Measurements from ENCODE around the gene AEBP2.
"Not testable (repeated sequence)": the region's sequence is repeated elsewhere in the genome, so short reads cannot be mapped to it uniquely, and the experiment has no call there.

The AEBP2 gene

GRCh38 chr12:19451196-19451595, 11.9 kb downstream of the AEBP2 start:
- DNase-seq (ENCODE audit: low read depth in 4 of 4, low spot score in 1 of 4): no peak

GRCh38 chr12:19453961-19454360, 14.7 kb downstream of the AEBP2 start:
- DNase-seq (ENCODE audit: low read depth in 4 of 4, low spot score in 1 of 4): no peak

- DNase-seq (ENCODE audit: low read depth in 4 of 4, low spot score in 1 of 4): no peak
Observed at GRCh38 chr12:19454837-19455236, 15.5 kb downstream of the AEBP2 start.

GRCh38 chr12:19456176-19456575, 16.9 kb downstream of the AEBP2 start:
- DNase-seq (ENCODE audit: low read depth in 4 of 4, low spot score in 1 of 4): no peak

- no peak for DNase-seq (ENCODE audit: low read depth in 4 of 4, low spot score in 1 of 4)
Observed at GRCh38 chr12:19457561-19457960, 18.3 kb downstream of the AEBP2 start.

GRCh38 chr12:19458733-19459132, 19.4 kb downstream of the AEBP2 start:
- DNase-seq (ENCODE audit: low read depth in 4 of 4, low spot score in 1 of 4): no peak

GRCh38 chr12:19461999-19462398, 22.7 kb downstream of the AEBP2 start:
- no peak for DNase-seq (ENCODE audit: low read depth in 4 of 4, low spot score in 1 of 4)

GRCh38 chr12:19462406-19462805, 23.1 kb downstream of the AEBP2 start:
- no peak for DNase-seq (ENCODE audit: low read depth in 4 of 4, low spot score in 1 of 4)

GRCh38 chr12:19464192-19464580, 24.9 kb downstream of the AEBP2 start:
- DNase-seq (ENCODE audit: low read depth in 4 of 4, low spot score in 1 of 4): no peak

GRCh38 chr12:19465711-19466110, 26.4 kb downstream of the AEBP2 start:
- no peak for DNase-seq (ENCODE audit: low read depth in 4 of 4, low spot score in 1 of 4)

- no peak for DNase-seq (ENCODE audit: low read depth in 4 of 4, low spot score in 1 of 4)
Observed at GRCh38 chr12:19474147-19474546, 34.9 kb downstream of the AEBP2 start.

GRCh38 chr12:19475884-19476505, 36.7 kb downstream of the AEBP2 start:
- not testable (repeated sequence) for DNase-seq (ENCODE audit: low read depth in 4 of 4, low spot score in 1 of 4)

GRCh38 chr12:19477071-19477470, 37.8 kb downstream of the AEBP2 start:
- no peak for DNase-seq (ENCODE audit: low read depth in 4 of 4, low spot score in 1 of 4)

GRCh38 chr12:19480459-19480858, 41.2 kb downstream of the AEBP2 start:
- DNase-seq (ENCODE audit: low read depth in 4 of 4, low spot score in 1 of 4): no peak

- DNase-seq (ENCODE audit: low read depth in 4 of 4, low spot score in 1 of 4): no peak
Observed at GRCh38 chr12:19482036-19482435, 42.7 kb downstream of the AEBP2 start.

- DNase-seq (ENCODE audit: low read depth in 4 of 4, low spot score in 1 of 4): peak in 2 of 4 experiments; percentile 31 to 46
Observed at GRCh38 chr12:19482551-19483109, 43.3 kb downstream of the AEBP2 start.

- DNase-seq (ENCODE audit: low read depth in 4 of 4, low spot score in 1 of 4): no peak
Observed at GRCh38 chr12:19483727-19484126, 44.4 kb downstream of the AEBP2 start.

GRCh38 chr12:19484738-19485137, 45.4 kb downstream of the AEBP2 start:
- DNase-seq (ENCODE audit: low read depth in 4 of 4, low spot score in 1 of 4): no peak

- no peak for DNase-seq (ENCODE audit: low read depth in 4 of 4, low spot score in 1 of 4)
Observed at GRCh38 chr12:19485240-19485639, 45.9 kb downstream of the AEBP2 start.

- peak in 1 of 4 experiments; percentile 7 for DNase-seq (ENCODE audit: low read depth in 4 of 4, low spot score in 1 of 4)
Observed at GRCh38 chr12:19489168-19489567, 49.9 kb downstream of the AEBP2 start.

- DNase-seq (ENCODE audit: low read depth in 4 of 4, low spot score in 1 of 4): no peak
Observed at GRCh38 chr12:19490908-19491307, 51.6 kb downstream of the AEBP2 start.

- no peak for DNase-seq (ENCODE audit: low read depth in 4 of 4, low spot score in 1 of 4)
Observed at GRCh38 chr12:19491863-19492262, 52.6 kb downstream of the AEBP2 start.

- no peak for DNase-seq (ENCODE audit: low read depth in 4 of 4, low spot score in 1 of 4)
Observed at GRCh38 chr12:19496219-19496878, 57.1 kb downstream of the AEBP2 start.

Data from stimulated activated CD4-positive, alpha-beta T cell treated with anti-CD3 and anti-CD28 coated beads, Interleukin-1b, Interleukin-23, amount 100 ng/mL, for 24 hours (primary cell).